Colonic mucosa (tissue), 4 donors: ENCODE data around the gene HBS1L. TPM values are rescaled to one million over a fixed set of nuclear protein-coding genes. Genes with fewer than 3 reads are reported as not detected.

Source experiments
- DNase-seq: peaks from one replicate; pipeline ENCODE4 v3.0.0-alpha.2; 2020
- H3K27ac ChIP-seq: fragments of 200-600 bp; one replicate; pipeline ENCODE4 v1.8.0; 2021
- H3K27me3 ChIP-seq: fragments of 200-600 bp; one replicate; pipeline ENCODE4 v1.8.0; 2021
- H3K36me3 ChIP-seq: fragments of 200-600 bp; one replicate; pipeline ENCODE4 v1.8.0; 2021
- H3K4me1 ChIP-seq: fragments of 200-600 bp; one replicate; pipeline ENCODE4 v1.8.0; 2021; ENCODE audit warnings: mild to moderate bottlenecking
- H3K4me3 ChIP-seq: fragments of 200-600 bp; one replicate; pipeline ENCODE4 v1.8.0; 2021
- H3K9ac ChIP-seq, 2 donors: one replicate each; pipeline ENCODE4 v1.7.0; 2013; ENCODE audit warnings: control low read depth in 2 of 2, low read depth in 2 of 2, low read length in 2 of 2
- H3K9me3 ChIP-seq: fragments of 200-600 bp; one replicate; pipeline ENCODE4 v1.8.0; 2021
- CTCF ChIP-seq: fragments of 200-600 bp; IDR thresholded peaks from one replicate; pipeline ENCODE4 v1.8.0; 2022; ENCODE audit warnings: antibody characterized with exemption, mild to moderate bottlenecking
- intact Hi-C: fragments of 100-400 bp; cut with DNase I; formaldehyde crosslinking; loops from one replicate; pipeline ENCODE4 v1.14.1; 2022
- total RNA-seq, 2 donors: library from RNA; stranded (reverse); fragmentation: NEBNext Ultra II Directional in 1 of 2; extraction: Animal tissue kit (Norgen Biotek cat#: 25700) in 1 of 2; gene quantifications; one replicate each; pipeline ENCODE4 v1.2.1, GENCODE V29; 2021
- donor health status: healthy.
- donor health status: DM: no; HTN: no; CAD: no.
- donor health status: DM: no; HTN: no; CAD: no.

Gene HBS1L
- total RNA-seq, 2 donors from 2014 or later: 58.1 to 59.7 TPM

DNA sequence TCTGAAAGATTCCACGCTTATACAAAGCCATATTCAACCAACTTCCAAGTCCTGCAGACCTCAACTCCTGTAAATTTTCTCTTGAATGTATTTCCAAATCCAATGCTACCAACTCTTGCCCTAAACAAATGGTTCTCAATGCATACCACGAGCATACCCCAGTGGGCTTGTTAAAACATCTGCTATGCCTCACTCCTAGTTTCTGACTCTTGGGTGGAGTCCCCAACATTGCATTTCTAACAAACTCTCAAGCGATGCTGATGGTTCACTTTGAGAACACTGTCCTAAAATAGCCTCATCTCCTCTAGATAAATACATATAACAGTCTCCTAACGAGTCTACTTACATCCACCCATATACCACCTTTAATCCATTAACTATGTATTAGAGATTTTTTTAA is 7.3 kb downstream of the HBS1L start:
- no peaks in the 10 kb centered on the region for H3K4me1 ChIP-seq
- H3K36me3 ChIP-seq: no peaks in the 10 kb centered on the region
- no peak for DNase-seq
- H3K9me3 ChIP-seq: no peaks in the 10 kb centered on the region
- H3K9ac ChIP-seq: no peak overlapping the region
- H3K27ac ChIP-seq: no peak overlapping the region
- intact Hi-C loops: no loop called here
- TF ChIP-seq CTCF: no peak
- H3K4me3 ChIP-seq: no peak overlapping the region
- no peaks in the 10 kb centered on the region for H3K27me3 ChIP-seq

DNA sequence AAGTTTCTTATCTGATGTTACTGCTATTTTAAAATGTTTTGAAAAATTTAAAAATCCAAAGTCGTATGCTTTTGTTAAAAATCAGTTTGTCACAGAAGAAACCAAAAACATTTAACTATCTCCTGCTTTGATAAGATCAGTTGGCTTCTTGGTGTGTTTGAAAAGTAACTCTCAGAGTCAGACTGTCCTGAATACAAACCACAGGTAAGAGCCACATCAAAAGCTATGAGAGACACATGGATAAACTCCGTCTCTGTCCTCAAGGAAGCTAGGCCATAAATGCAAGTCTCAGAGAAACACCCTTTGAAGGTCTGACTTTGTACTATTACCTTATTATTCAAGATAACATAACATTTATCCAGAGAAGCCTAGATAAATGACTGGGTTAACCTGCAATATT is 7.7 kb downstream of the HBS1L start:
- H3K27ac ChIP-seq: no peak overlapping the region
- H3K4me3 ChIP-seq: no peak overlapping the region
- H3K9ac ChIP-seq: no peak overlapping the region
- TF ChIP-seq CTCF: no peak
- DNase-seq: no peak
- no peaks in the 10 kb centered on the region for H3K9me3 ChIP-seq
- intact Hi-C loops: no loop called here
- no peaks in the 10 kb centered on the region for H3K4me1 ChIP-seq
- H3K27me3 ChIP-seq: no peaks in the 10 kb centered on the region
- H3K36me3 ChIP-seq: no peaks in the 10 kb centered on the region

DNA sequence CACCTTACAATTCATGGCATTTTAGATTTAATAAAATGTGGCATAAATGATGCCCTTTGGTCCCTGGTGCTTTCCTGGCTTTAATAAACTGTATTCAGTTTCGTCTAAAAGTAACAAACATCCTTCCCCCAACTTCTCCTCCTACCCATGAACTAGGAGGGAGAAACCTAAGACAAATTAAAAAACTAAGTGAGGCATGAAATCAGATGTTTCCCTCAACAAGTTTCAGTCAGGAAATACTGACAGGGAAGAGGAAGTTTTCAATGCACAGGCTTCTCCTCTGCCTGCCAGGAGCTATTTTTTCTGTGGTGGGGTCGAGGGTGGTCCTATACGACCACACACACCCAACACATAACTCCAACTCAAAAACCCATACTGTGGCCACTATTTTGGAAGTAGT is 10.0 kb downstream of the HBS1L start:
- no peaks in the 10 kb centered on the region for H3K9me3 ChIP-seq
- DNase-seq: no peak

GRCh38 chr6:135043846-135044245 is 10.8 kb downstream of the HBS1L start:
- Histone ChIP-seq H3K4me3 (no peak overlapping the region), H3K27me3 (no peaks in the 10 kb centered on the region), H3K36me3 (no peaks in the 10 kb centered on the region), H3K27ac (no peak overlapping the region), H3K4me1 (no peaks in the 10 kb centered on the region), H3K9me3 (no peaks in the 10 kb centered on the region), H3K9ac (no peak overlapping the region)
- TF ChIP-seq CTCF: no peak
- intact Hi-C loops: no loop called here
- no peak for DNase-seq

More for the DNA sequence above, 10.0 kb downstream of the HBS1L start:
- Histone ChIP-seq H3K27ac (no peak overlapping the region), H3K9ac (no peak overlapping the region), H3K36me3 (no peaks in the 10 kb centered on the region), H3K4me1 (no peaks in the 10 kb centered on the region), H3K4me3 (no peak overlapping the region), H3K27me3 (no peaks in the 10 kb centered on the region)
- TF ChIP-seq CTCF: no peak
- intact Hi-C loops: no loop called here

DNA sequence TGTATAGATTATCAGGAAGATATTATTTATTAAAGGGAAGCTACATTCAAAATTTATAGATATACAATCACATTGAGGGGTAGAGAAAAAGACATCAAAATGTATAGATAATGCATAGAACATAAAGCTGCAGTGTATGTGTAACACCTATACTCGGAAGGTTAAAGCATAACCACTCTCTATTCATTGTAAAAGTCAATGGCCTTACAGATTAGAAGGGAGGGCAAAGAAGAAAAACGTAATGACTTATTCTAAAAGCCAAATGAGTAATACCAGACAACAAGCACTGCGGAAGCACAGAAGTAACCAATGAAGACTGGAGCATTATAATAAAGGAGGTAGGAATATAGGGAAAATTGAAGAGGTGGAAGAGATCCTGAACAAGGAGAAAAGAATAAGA is 11.3 kb downstream of the HBS1L start:
- intact Hi-C loops: no loop called here
- H3K4me3 ChIP-seq: no peak overlapping the region
- no peaks in the 10 kb centered on the region for H3K4me1 ChIP-seq

More for the DNA sequence above, 11.3 kb downstream of the HBS1L start:
- Histone ChIP-seq H3K27me3 (no peaks in the 10 kb centered on the region), H3K9ac (no peak overlapping the region), H3K9me3 (no peaks in the 10 kb centered on the region), H3K27ac (no peak overlapping the region), H3K36me3 (no peaks in the 10 kb centered on the region)
- TF ChIP-seq CTCF: no peak
- no peak for DNase-seq
